NCI-H82 treated with DMSO at 0.1 percent for 48 hours (cell line): ENCODE data around the gene PODNL1.
"Not testable (repeated sequence)": the region's sequence is repeated elsewhere in the genome, so short reads cannot be mapped to it uniquely, and the experiment has no call there.

Experiments used
- DNase-seq: peaks from one replicate; lab custom pipeline; 2025; ENCODE audit not compliant: unreplicated experiment; lab: John Stamatoyannopoulos, UW

PODNL1 gene

GRCh38 chr19:13974073-13974472 lies 35.9 kb upstream of the PODNL1 start:
- peak; percentile 99 for DNase-seq

- DNase-seq, result not testable (repeated sequence)
These were observed 35.3 kb upstream of the PODNL1 start for GRCh38 chr19:13973479-13973878.

- DNase-seq, result no peak
These were observed 34.3 kb upstream of the PODNL1 start for GRCh38 chr19:13972368-13973155.

- not testable (repeated sequence) for DNase-seq
These were observed 33.7 kb upstream of the PODNL1 start for GRCh38 chr19:13971868-13972267.

- no peak for DNase-seq
These were observed 31.7 kb upstream of the PODNL1 start for GRCh38 chr19:13969897-13970296.

GRCh38 chr19:13968999-13969398 lies 30.8 kb upstream of the PODNL1 start:
- DNase-seq, result no peak

- DNase-seq, result no peak
These were observed 30.2 kb upstream of the PODNL1 start for GRCh38 chr19:13968383-13968935.

GRCh38 chr19:13967206-13967605 lies 29.0 kb upstream of the PODNL1 start:
- DNase-seq, result not testable (repeated sequence)

- no peak for DNase-seq
These were observed 28.5 kb upstream of the PODNL1 start for GRCh38 chr19:13966684-13967128.

GRCh38 chr19:13965926-13966683 lies 27.9 kb upstream of the PODNL1 start:
- no peak for DNase-seq

GRCh38 chr19:13965377-13965896 lies 27.2 kb upstream of the PODNL1 start:
- no peak for DNase-seq

GRCh38 chr19:13964776-13965175 lies 26.6 kb upstream of the PODNL1 start:
- no peak for DNase-seq

GRCh38 chr19:13963603-13964105 lies 25.4 kb upstream of the PODNL1 start:
- DNase-seq, result no peak

- no peak for DNase-seq
These were observed 24.7 kb upstream of the PODNL1 start for GRCh38 chr19:13962699-13963602.

GRCh38 chr19:13961826-13962698 lies 23.8 kb upstream of the PODNL1 start:
- DNase-seq, result no peak

GRCh38 chr19:13960863-13961784 lies 22.9 kb upstream of the PODNL1 start:
- no peak for DNase-seq

GRCh38 chr19:13959962-13960862 lies 22.0 kb upstream of the PODNL1 start:
- DNase-seq, result no peak
